SH-SY5Y (cell line): Measurements from ENCODE around the gene FNDC3A.

Source experiments
- GATA2 ChIP-seq: IDR thresholded peaks from 2 replicates; pipeline ENCODE4 v1.6.1; 2011; ENCODE audit warnings: mild to moderate bottlenecking, low read depth, low read length
- GATA3 ChIP-seq: IDR thresholded peaks from 2 replicates; pipeline ENCODE4 v1.6.1; 2011; ENCODE audit warnings: low read depth, mild to moderate bottlenecking, low read length, moderate library complexity

The FNDC3A gene

GRCh38 chr13:48990900-48991299, 15.2 kb downstream of the FNDC3A start:
- TF ChIP-seq GATA3 (no peak), GATA2 (no peak)

- no peak for TF ChIP-seq GATA3
- TF ChIP-seq GATA2, result no peak
Measured at GRCh38 chr13:48993150-48993549, 17.4 kb downstream of the FNDC3A start.

- TF ChIP-seq GATA2 (no peak), GATA3 (no peak)
Measured at GRCh38 chr13:48994706-48995105, 19.0 kb downstream of the FNDC3A start.

GRCh38 chr13:48998641-48999292, 23.1 kb downstream of the FNDC3A start:
- no peak for TF ChIP-seq GATA3
- no peak for TF ChIP-seq GATA2

- TF ChIP-seq GATA2 (no peak), GATA3 (no peak)
Measured at GRCh38 chr13:49000247-49000646, 24.5 kb downstream of the FNDC3A start.

- TF ChIP-seq GATA2, result no peak
- no peak for TF ChIP-seq GATA3
Measured at GRCh38 chr13:49020328-49020727, 44.6 kb downstream of the FNDC3A start.

- no peak for TF ChIP-seq GATA3
- TF ChIP-seq GATA2, result no peak
Measured at GRCh38 chr13:49020940-49021553, 45.3 kb downstream of the FNDC3A start.

- TF ChIP-seq GATA3 (no peak), GATA2 (no peak)
Measured at GRCh38 chr13:49021953-49022352, 46.2 kb downstream of the FNDC3A start.

GRCh38 chr13:49022472-49023144, 46.9 kb downstream of the FNDC3A start:
- no peak for TF ChIP-seq GATA2
- no peak for TF ChIP-seq GATA3

- TF ChIP-seq GATA3, result no peak
- no peak for TF ChIP-seq GATA2
Measured at GRCh38 chr13:49023431-49023830, 47.7 kb downstream of the FNDC3A start.

GRCh38 chr13:49026851-49027250, 51.1 kb downstream of the FNDC3A start:
- no peak for TF ChIP-seq GATA2
- TF ChIP-seq GATA3, result no peak

GRCh38 chr13:49029570-49029969, 53.9 kb downstream of the FNDC3A start:
- no peak for TF ChIP-seq GATA2
- TF ChIP-seq GATA3, result no peak

- TF ChIP-seq GATA2, result no peak
- no peak for TF ChIP-seq GATA3
Measured at GRCh38 chr13:49030213-49030612, 54.5 kb downstream of the FNDC3A start.

GRCh38 chr13:49040872-49041271, 65.2 kb downstream of the FNDC3A start:
- TF ChIP-seq GATA2, result no peak
- TF ChIP-seq GATA3, result no peak

- TF ChIP-seq GATA2 (no peak), GATA3 (no peak)
Measured at GRCh38 chr13:49042476-49042875, 66.8 kb downstream of the FNDC3A start.
